Adipocyte (in vitro differentiated cells): ENCODE data around the gene ATG16L1.

Source experiments
- DNase-seq: peaks from one replicate; pipeline ENCODE4 v3.0.0-alpha.2; 2015; ENCODE audit warnings: low read depth
- H3K27me3 ChIP-seq: replicated peaks from 2 replicates; pipeline ENCODE4 v1.7.0; 2013; ENCODE audit warnings: mild to moderate bottlenecking, low read length, moderate library complexity; ENCODE audit not compliant: control insufficient read depth, insufficient read depth
- H3K36me3 ChIP-seq: 2 replicates; pipeline ENCODE4 v1.7.0; 2013; ENCODE audit warnings: low read length, mild to moderate bottlenecking, moderate library complexity; ENCODE audit not compliant: control insufficient read depth, insufficient read depth, severe bottlenecking
- H3K4me1 ChIP-seq: 2 replicates; pipeline ENCODE4 v1.7.0; 2013; ENCODE audit warnings: mild to moderate bottlenecking, low read length, moderate library complexity; ENCODE audit not compliant: control insufficient read depth, insufficient read depth
- H3K4me3 ChIP-seq: 2 replicates; pipeline ENCODE4 v1.7.0; 2013; ENCODE audit warnings: mild to moderate bottlenecking, low read length, moderate library complexity
- H3K9ac ChIP-seq: 2 replicates; pipeline ENCODE4 v1.7.0; 2013; ENCODE audit warnings: mild to moderate bottlenecking, low read length, moderate library complexity
- H3K9me3 ChIP-seq: 2 replicates; pipeline ENCODE4 v1.7.0; 2013; ENCODE audit warnings: mild to moderate bottlenecking, low read length, moderate library complexity; ENCODE audit not compliant: control insufficient read depth

The ATG16L1 gene

DNA sequence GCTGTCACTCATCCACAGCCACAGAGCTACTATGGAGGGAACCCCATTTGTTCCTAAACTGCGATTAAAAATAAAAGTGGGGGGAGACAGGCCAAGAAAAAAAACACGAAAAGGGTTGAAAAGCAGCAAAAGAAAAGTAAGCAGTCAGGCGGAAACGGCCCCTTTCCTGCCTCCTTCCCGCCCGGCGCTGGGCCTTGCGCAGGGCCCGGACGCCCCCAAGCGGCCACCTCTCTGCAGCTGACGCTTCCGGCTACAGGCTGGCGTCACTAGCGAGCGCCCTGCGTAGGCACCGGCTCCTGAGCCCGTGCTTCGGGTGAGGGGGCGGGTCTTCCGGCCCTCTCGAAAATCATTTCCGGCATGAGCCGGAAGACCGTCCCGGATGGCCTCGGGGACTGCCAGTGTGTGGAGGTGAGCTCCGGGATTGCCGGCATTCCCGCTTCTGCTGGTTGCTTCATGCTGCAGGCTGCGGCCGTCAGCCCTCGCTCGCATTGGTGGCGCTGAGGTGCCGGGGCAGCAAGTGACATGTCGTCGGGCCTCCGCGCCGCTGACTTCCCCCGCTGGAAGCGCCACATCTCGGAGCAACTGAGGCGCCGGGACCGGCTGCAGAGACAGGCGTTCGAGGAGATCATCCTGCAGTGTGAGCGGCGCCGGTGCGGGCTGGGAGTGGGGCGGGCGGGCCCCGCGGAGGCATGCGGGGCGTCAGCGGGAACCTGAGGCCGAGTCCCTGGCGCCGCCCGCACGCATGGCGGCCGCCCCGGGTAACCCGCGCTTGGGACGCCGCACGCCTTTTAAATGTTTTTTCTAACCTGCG lies at the start of gene ATG16L1:
TSS of gene ATG16L1 (plus strand) at position 368 of the 811 bp plus-strand sequence. CDS start at position 523, 155 bp downstream.
- no peaks in the 10 kb centered on the region for H3K9me3 ChIP-seq

GRCh38 chr2:233202531-233202944 lies 48.9 kb upstream of the ATG16L1 start:
- no peak for DNase-seq
- peaks cover 18% of the 10 kb centered on the region for H3K9me3 ChIP-seq
- no peak overlapping the region for H3K4me3 ChIP-seq

More for the DNA sequence above, at the start of gene ATG16L1:
- peak within 1 kb of the TSS; percentile 99 for H3K4me3 ChIP-seq
- DNase-seq, result peak; percentile 99
- H3K9ac ChIP-seq, result peak within 1 kb of the TSS; percentile 97
- H3K36me3 ChIP-seq, result peaks cover 9% of the 10 kb centered on the region
- H3K27me3 ChIP-seq, result no peaks in the 10 kb centered on the region
- H3K4me1 ChIP-seq, result peaks cover 16% of the 10 kb centered on the region

GRCh38 chr2:233203060-233203459 lies 48.4 kb upstream of the ATG16L1 start:
- Histone ChIP-seq H3K27me3 (peaks cover 17% of the 10 kb centered on the region), H3K4me1 (no peaks in the 10 kb centered on the region), H3K9ac (no peak overlapping the region), H3K36me3 (no peaks in the 10 kb centered on the region), H3K4me3 (no peak overlapping the region), H3K9me3 (peaks cover 18% of the 10 kb centered on the region)
- no peak for DNase-seq

More at GRCh38 chr2:233202531-233202944, 48.9 kb upstream of the ATG16L1 start:
- Histone ChIP-seq H3K36me3 (no peaks in the 10 kb centered on the region), H3K9ac (no peak overlapping the region), H3K4me1 (no peaks in the 10 kb centered on the region), H3K27me3 (peaks cover 17% of the 10 kb centered on the region)

DNA sequence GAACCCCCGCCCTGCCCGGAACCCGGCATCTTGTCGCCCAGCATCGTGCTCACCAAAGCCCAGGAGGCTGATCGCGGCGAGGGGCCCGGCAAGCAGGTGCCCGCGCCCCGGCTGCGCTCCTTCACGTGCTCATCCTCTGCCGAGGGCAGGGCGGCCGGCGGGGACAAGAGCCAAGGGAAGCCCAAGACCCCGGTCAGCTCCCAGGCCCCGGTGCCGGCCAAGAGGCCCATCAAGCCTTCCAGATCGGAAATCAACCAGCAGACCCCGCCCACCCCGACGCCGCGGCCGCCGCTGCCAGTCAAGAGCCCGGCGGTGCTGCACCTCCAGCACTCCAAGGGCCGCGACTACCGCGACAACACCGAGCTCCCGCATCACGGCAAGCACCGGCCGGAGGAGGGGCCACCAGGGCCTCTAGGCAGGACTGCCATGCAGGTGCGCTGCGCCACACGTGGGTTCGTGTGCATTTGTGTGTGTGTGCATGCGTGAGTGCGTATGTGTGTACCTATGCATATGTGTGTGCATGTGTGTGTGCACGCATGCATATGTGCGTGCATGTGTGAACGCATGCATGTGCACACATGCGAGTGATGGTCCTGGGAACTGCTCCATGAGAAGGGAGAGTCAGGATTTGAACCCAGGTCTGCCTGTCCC lies 47.1 kb upstream of the ATG16L1 start:
- Histone ChIP-seq H3K4me3 (no peak overlapping the region), H3K9ac (no peak overlapping the region), H3K4me1 (no peaks in the 10 kb centered on the region), H3K36me3 (no peaks in the 10 kb centered on the region), H3K9me3 (peaks cover 18% of the 10 kb centered on the region), H3K27me3 (peaks cover 28% of the 10 kb centered on the region)
- DNase-seq, result no peak

- no peak for DNase-seq
- Histone ChIP-seq H3K36me3 (no peaks in the 10 kb centered on the region), H3K9ac (no peak overlapping the region), H3K27me3 (peaks cover 36% of the 10 kb centered on the region), H3K9me3 (peaks cover 3% of the 10 kb centered on the region), H3K4me3 (no peak overlapping the region), H3K4me1 (peaks cover 11% of the 10 kb centered on the region)
Measured at GRCh38 chr2:233208382-233209116, 42.9 kb upstream of the ATG16L1 start.

GRCh38 chr2:233209117-233209532 lies 42.3 kb upstream of the ATG16L1 start:
- DNase-seq, result no peak
- Histone ChIP-seq H3K27me3 (peaks cover 36% of the 10 kb centered on the region), H3K4me3 (no peak overlapping the region), H3K36me3 (no peaks in the 10 kb centered on the region), H3K9ac (no peak overlapping the region), H3K9me3 (no peaks in the 10 kb centered on the region), H3K4me1 (peaks cover 11% of the 10 kb centered on the region)

- peaks cover 11% of the 10 kb centered on the region for H3K4me1 ChIP-seq
- H3K9me3 ChIP-seq, result no peaks in the 10 kb centered on the region
- H3K36me3 ChIP-seq, result no peaks in the 10 kb centered on the region
- DNase-seq, result no peak
- H3K9ac ChIP-seq, result no peak overlapping the region
- H3K27me3 ChIP-seq, result peaks cover 36% of the 10 kb centered on the region
- H3K4me3 ChIP-seq, result no peak overlapping the region
Measured at GRCh38 chr2:233209533-233210171, 41.8 kb upstream of the ATG16L1 start.

DNA sequence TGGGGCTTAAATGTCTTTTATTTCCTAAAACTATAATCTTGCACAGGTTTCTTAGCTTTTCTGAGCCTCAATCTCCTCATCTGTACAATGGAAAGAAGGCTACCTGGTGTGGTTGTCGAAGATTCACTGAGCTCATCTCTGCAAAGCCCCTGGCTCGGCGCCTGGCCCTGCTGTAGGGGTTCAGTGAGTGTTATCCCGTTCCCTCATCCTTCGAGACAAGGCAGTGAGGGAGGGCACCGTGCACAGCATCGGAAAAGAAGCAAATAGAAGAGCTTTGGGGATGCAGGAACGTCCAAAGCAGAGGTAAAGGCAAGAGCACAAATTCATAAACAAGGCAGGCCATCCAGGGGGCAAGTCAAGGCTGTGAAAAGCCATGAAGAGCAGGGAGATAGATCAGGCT lies 41.2 kb upstream of the ATG16L1 start:
- H3K4me3 ChIP-seq, result no peak overlapping the region
- no peak overlapping the region for H3K9ac ChIP-seq
- H3K9me3 ChIP-seq, result no peaks in the 10 kb centered on the region
- peaks cover 11% of the 10 kb centered on the region for H3K4me1 ChIP-seq
- DNase-seq, result no peak
- H3K27me3 ChIP-seq, result peaks cover 36% of the 10 kb centered on the region
- H3K36me3 ChIP-seq, result no peaks in the 10 kb centered on the region

GRCh38 chr2:233210843-233211547 lies 40.5 kb upstream of the ATG16L1 start:
- Histone ChIP-seq H3K4me1 (peaks cover 11% of the 10 kb centered on the region), H3K4me3 (peak overlapping the region; percentile 17), H3K9ac (no peak overlapping the region), H3K36me3 (no peaks in the 10 kb centered on the region), H3K27me3 (peaks cover 36% of the 10 kb centered on the region), H3K9me3 (no peaks in the 10 kb centered on the region)
- peak; percentile 90 for DNase-seq

DNA sequence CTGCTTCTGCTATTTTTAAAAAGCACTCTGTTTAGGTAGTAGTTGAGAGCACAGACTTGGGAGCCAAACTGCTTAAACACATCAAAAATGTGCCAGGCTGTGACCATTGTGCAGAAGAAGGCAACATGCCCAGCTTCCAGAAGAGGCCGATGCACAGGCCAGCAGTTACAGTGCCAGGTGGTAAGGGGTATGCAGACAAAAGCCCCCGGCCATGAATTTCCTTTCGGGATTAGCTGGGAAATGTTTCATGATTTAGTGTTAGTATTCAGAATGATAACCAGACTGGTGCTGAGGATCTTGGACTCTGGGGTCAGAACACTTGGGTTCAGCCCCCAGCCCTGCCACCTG lies 40.0 kb upstream of the ATG16L1 start:
- Histone ChIP-seq H3K36me3 (no peaks in the 10 kb centered on the region), H3K4me1 (peaks cover 11% of the 10 kb centered on the region), H3K27me3 (peaks cover 36% of the 10 kb centered on the region), H3K9me3 (no peaks in the 10 kb centered on the region), H3K4me3 (peak overlapping the region; percentile 17), H3K9ac (no peak overlapping the region)
- no peak for DNase-seq
